ENCODE data around the gene TRIM65. TPM values are rescaled to one million over a fixed set of nuclear protein-coding genes. Genes with fewer than 3 reads are reported as not detected.

The TRIM65 gene
- total RNA-seq, 2 donors from 2014 or later: 27.4 to 35.3 TPM

GRCh38 chr17:75902406-75902805 is 5.7 kb upstream of the TRIM65 start:
- no peaks in the 10 kb centered on the region for H3K27me3 Mint-ChIP-seq (ENCODE audit: insufficient read depth)
- DNase-seq: no peak
- Histone ChIP-seq H3K4me3 (ENCODE audit: low read length) (no peak overlapping the region), H3K27ac (ENCODE audit: low read depth, low read length) (no peak overlapping the region), H3K36me3 (ENCODE audit: control insufficient read depth, insufficient read depth, low read length) (peaks cover 43% of the 10 kb centered on the region), H3K27me3 (ENCODE audit: control insufficient read depth, insufficient read depth, low read length, poor library complexity, severe bottlenecking) (no peaks in the 10 kb centered on the region), H3K4me1 (ENCODE audit: control insufficient read depth, insufficient read depth, low read length) (peaks cover under 1% of the 10 kb centered on the region), H3K9ac (ENCODE audit: extremely low read depth, low read length, poor library complexity, severe bottlenecking) (no peak overlapping the region), H3K9me3 (ENCODE audit: control insufficient read depth, low read length) (no peaks in the 10 kb centered on the region)
- peaks cover 5% of the 10 kb centered on the region for H3K4me1 Mint-ChIP-seq
- no peak overlapping the region for H3K4me3 Mint-ChIP-seq
- H3K36me3 Mint-ChIP-seq (ENCODE audit: low read depth): peaks cover 28% of the 10 kb centered on the region
- WGBS, 2 experiments (ENCODE audit: insufficient coverage in 1 of 2, insufficient read length in 1 of 2): 95 to 98% methylated on average over 6 of the region's 6 CpGs
- no peak overlapping the region for H3K27ac Mint-ChIP-seq
- no peaks in the 10 kb centered on the region for H3K9me3 Mint-ChIP-seq
- TF ChIP-seq CTCF (conservative IDR thresholded peaks at IDR 0.05): no peak

GRCh38 chr17:75901727-75902126 is 5.0 kb upstream of the TRIM65 start:
- peaks cover 43% of the 10 kb centered on the region for H3K36me3 ChIP-seq (ENCODE audit: control insufficient read depth, insufficient read depth, low read length)
- no peak overlapping the region for H3K9ac ChIP-seq (ENCODE audit: extremely low read depth, low read length, poor library complexity, severe bottlenecking)
- Mint-ChIP-seq H3K27ac (no peak overlapping the region), H3K36me3 (ENCODE audit: low read depth) (peaks cover 28% of the 10 kb centered on the region), H3K27me3 (ENCODE audit: insufficient read depth) (no peaks in the 10 kb centered on the region), H3K4me1 (peaks cover 7% of the 10 kb centered on the region), H3K9me3 (no peaks in the 10 kb centered on the region), H3K4me3 (no peak overlapping the region)
- H3K9me3 ChIP-seq (ENCODE audit: control insufficient read depth, low read length): no peaks in the 10 kb centered on the region
- DNase-seq: no peak
- H3K4me3 ChIP-seq (ENCODE audit: low read length): no peak overlapping the region
- no peak for TF ChIP-seq CTCF (conservative IDR thresholded peaks at IDR 0.05)
- 92 to 97% methylated on average over 12 to 18 of the region's 18 CpGs for WGBS, 2 experiments (ENCODE audit: insufficient coverage in 1 of 2, insufficient read length in 1 of 2)
- H3K4me1 ChIP-seq (ENCODE audit: control insufficient read depth, insufficient read depth, low read length): peaks cover 5% of the 10 kb centered on the region
- no peaks in the 10 kb centered on the region for H3K27me3 ChIP-seq (ENCODE audit: control insufficient read depth, insufficient read depth, low read length, poor library complexity, severe bottlenecking)
- H3K27ac ChIP-seq (ENCODE audit: low read depth, low read length): no peak overlapping the region

- H3K27ac ChIP-seq (ENCODE audit: low read depth, low read length): no peak overlapping the region
- no peak overlapping the region for H3K4me3 Mint-ChIP-seq
These were observed 4.2 kb upstream of the TRIM65 start for GRCh38 chr17:75900691-75901533.

More at GRCh38 chr17:75900691-75901533, 4.2 kb upstream of the TRIM65 start:
- H3K9me3 ChIP-seq (ENCODE audit: control insufficient read depth, low read length): no peaks in the 10 kb centered on the region
- H3K27me3 ChIP-seq (ENCODE audit: control insufficient read depth, insufficient read depth, low read length, poor library complexity, severe bottlenecking): no peaks in the 10 kb centered on the region
- Mint-ChIP-seq H3K27ac (no peak overlapping the region), H3K36me3 (ENCODE audit: low read depth) (peaks cover 28% of the 10 kb centered on the region), H3K27me3 (ENCODE audit: insufficient read depth) (no peaks in the 10 kb centered on the region), H3K9me3 (no peaks in the 10 kb centered on the region), H3K4me1 (peaks cover 7% of the 10 kb centered on the region)
- no peak overlapping the region for H3K4me3 ChIP-seq (ENCODE audit: low read length)
- TF ChIP-seq CTCF (conservative IDR thresholded peaks at IDR 0.05): no peak
- DNase-seq: no peak
- peaks cover 43% of the 10 kb centered on the region for H3K36me3 ChIP-seq (ENCODE audit: control insufficient read depth, insufficient read depth, low read length)
- H3K9ac ChIP-seq (ENCODE audit: extremely low read depth, low read length, poor library complexity, severe bottlenecking): no peak overlapping the region
- WGBS, 2 experiments (ENCODE audit: insufficient coverage in 1 of 2, insufficient read length in 1 of 2): 95 to 99% methylated on average over 6 to 13 of the region's 13 CpGs
- H3K4me1 ChIP-seq (ENCODE audit: control insufficient read depth, insufficient read depth, low read length): peaks cover 5% of the 10 kb centered on the region
